Measurements from ENCODE around the gene MPP2.
A peak's percentile ranks its signal among the peaks of the same experiment; 100 is the strongest.

The MPP2 gene

DNA sequence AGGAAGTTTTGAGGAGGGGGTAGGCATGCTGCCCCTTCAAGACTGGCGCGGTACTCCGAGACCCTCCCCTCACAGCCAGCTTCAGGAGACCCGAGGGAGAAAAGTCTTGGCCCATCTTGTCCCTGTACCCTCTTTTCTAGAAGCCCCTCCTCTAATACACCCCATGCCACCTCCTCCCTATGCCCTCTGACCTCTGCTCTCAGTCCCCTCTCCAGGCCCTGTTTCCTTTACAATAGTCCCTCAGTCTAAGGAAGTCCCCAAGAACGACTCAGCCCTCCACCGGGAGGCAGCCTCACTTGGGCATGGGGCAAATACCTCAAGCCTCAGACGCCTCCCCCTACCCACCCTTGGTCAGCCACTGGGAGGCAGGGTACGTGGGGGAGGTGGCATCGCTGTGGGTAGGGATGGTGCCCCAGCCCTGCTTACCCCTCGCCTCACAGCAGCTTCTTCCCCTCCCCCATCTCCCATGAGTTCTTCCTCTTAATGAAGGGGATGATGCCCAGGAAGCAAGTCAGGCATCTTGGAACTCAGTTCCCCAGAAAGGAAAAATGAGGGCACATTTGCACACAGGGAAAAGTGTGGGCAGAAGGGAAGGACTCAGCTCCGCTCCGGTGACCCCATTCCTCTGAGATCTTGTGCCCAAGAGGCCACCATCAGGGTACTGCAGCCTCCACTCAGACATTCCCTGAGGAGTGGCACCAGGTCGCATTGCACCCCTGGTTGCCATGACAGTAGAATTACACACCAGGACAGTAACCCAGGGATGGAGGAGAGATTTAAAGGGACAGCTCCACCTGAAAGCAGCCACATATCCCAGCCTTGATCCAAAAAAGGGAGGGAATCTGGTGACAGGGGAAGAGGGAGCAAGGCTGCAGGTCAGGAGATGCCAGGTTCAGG is 6.2 kb downstream of the MPP2 start (continued):
- TF ChIP-seq HOXC10 (CRISPR knock-in tag; IDR thresholded peaks at IDR 0.05) (no peak), ZNF792 (tag by site-specific recombination; IDR thresholded peaks at IDR 0.05) (no peak), KLF10 (tag by site-specific recombination; IDR thresholded peaks at IDR 0.05) (no peak), ZNF830 (tag by site-specific recombination; IDR thresholded peaks at IDR 0.05; ENCODE audit: low read depth) (no peak), ZNF426 (tag by site-specific recombination; IDR thresholded peaks at IDR 0.05) (no peak), ZNF629 (tag by site-specific recombination; IDR thresholded peaks at IDR 0.05) (no peak), ZFP69B (tag by site-specific recombination; IDR thresholded peaks at IDR 0.05) (no peak), INSM2 (tag by site-specific recombination; IDR thresholded peaks at IDR 0.05) (no peak), SETDB1 (IDR thresholded peaks at IDR 0.05; ENCODE audit: insufficient read length, low read length) (no peak), PRDM4 (tag by site-specific recombination; IDR thresholded peaks at IDR 0.05) (no peak), ZNF335 (tag by site-specific recombination; conservative IDR thresholded peaks at IDR 0.05) (peak; percentile 75), YY2 (tag by site-specific recombination; IDR thresholded peaks at IDR 0.05) (0 out of 2 replicates have a peak, but pooled peaks have one; percentile 10), ZNF274 (IDR thresholded peaks at IDR 0.05; ENCODE audit: low read length) (no peak), ZNF274 (tag by site-specific recombination; IDR thresholded peaks at IDR 0.05; ENCODE audit: borderline replicate concordance) (no peak), ZNF354C (tag by site-specific recombination; IDR thresholded peaks at IDR 0.05; ENCODE audit: borderline replicate concordance, low read depth) (no peak), MEIS1 (CRISPR knock-in tag; IDR thresholded peaks at IDR 0.05; ENCODE audit: borderline replicate concordance) (no peak), ZFHX2 (tag by site-specific recombination; conservative IDR thresholded peaks at IDR 0.05) (0 out of 2 replicates have a peak, but pooled peaks have one; percentile 1), KLF1 (tag by site-specific recombination; IDR thresholded peaks at IDR 0.05) (no peak), ZNF184 (tag by site-specific recombination; IDR thresholded peaks at IDR 0.05) (no peak), TRIM28 (IDR thresholded peaks at IDR 0.05; ENCODE audit: borderline replicate concordance, low read length) (no peak), ZNF558 (tag by site-specific recombination; IDR thresholded peaks at IDR 0.05) (no peak), GLI2 (tag by site-specific recombination; IDR thresholded peaks at IDR 0.05; ENCODE audit: borderline replicate concordance, low read depth) (no peak), ZNF23 (tag by site-specific recombination; IDR thresholded peaks at IDR 0.05; ENCODE audit: borderline replicate concordance) (no peak), ZNF549 (tag by site-specific recombination; IDR thresholded peaks at IDR 0.05) (no peak), HOXD13 (CRISPR knock-in tag; IDR thresholded peaks at IDR 0.05; ENCODE audit: borderline replicate concordance) (no peak), ZNF560 (tag by site-specific recombination; IDR thresholded peaks at IDR 0.05; ENCODE audit: borderline replicate concordance) (no peak), ZNF302 (tag by site-specific recombination; IDR thresholded peaks at IDR 0.05; ENCODE audit: low read depth) (no peak), ZNF169 (tag by site-specific recombination; IDR thresholded peaks at IDR 0.05) (no peak), ZNF398 (tag by site-specific recombination; IDR thresholded peaks at IDR 0.05) (peak; percentile 21), ZNF362 (tag by site-specific recombination; IDR thresholded peaks at IDR 0.05) (no peak), ZNF660 (tag by site-specific recombination; IDR thresholded peaks at IDR 0.05) (no peak)
- TF ChIP-seq, protein P1, sequence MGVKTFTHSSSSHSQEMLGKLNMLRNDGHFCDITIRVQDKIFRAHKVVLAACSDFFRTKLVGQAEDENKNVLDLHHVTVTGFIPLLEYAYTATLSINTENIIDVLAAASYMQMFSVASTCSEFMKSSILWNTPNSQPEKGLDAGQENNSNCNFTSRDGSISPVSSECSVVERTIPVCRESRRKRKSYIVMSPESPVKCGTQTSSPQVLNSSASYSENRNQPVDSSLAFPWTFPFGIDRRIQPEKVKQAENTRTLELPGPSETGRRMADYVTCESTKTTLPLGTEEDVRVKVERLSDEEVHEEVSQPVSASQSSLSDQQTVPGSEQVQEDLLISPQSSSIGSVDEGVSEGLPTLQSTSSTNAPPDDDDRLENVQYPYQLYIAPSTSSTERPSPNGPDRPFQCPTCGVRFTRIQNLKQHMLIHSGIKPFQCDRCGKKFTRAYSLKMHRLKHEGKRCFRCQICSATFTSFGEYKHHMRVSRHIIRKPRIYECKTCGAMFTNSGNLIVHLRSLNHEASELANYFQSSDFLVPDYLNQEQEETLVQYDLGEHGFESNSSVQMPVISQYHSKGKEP (tag by site-specific recombination; IDR thresholded peaks at IDR 0.05) = no peak
